GM18519 (cell line): ENCODE measurements around the gene CDH24.

ENCODE experiments used
- ATAC-seq: cut with Tn5 transposase; IDR thresholded peaks from one replicate; pipeline ENCODE4 v1.9.1; 2021; ENCODE audit warnings: mild to moderate bottlenecking, moderate library complexity; ENCODE audit not compliant: unreplicated experiment, low FRiP score

Gene CDH24

DNA sequence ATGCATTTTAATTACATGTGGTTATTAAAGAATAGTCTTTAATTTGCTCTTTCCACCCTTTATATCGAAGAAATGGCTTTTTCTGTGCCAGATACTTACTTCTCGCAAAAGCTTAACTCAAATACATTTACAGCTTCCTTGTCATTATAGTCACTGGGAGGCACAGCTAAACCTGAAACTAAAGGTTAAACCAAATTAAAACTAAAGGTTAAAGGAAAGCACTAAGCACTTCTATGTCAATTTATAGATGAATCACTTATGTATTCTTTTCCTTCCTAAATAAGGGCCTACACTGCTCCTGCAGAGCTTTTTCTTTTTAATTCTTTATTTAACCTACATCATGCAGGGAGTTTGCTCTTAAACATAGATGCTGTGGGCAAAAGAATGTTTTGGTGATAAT is 56.5 kb downstream of the CDH24 start:
- no peak for ATAC-seq

- no peak for ATAC-seq
Measured at GRCh38 chr14:22998329-22999012, 58.8 kb downstream of the CDH24 start.

GRCh38 chr14:22997676-22998323 is 59.5 kb downstream of the CDH24 start:
- no peak for ATAC-seq
